H1 (cell line): ENCODE results near the gene LCN10. TPM values are rescaled to one million over a fixed set of nuclear protein-coding genes. Genes with fewer than 3 reads are reported as not detected.

Experiments used
- KDM1A ChIP-seq: fragments of 200-600, 300-600 bp; sonication (generic); IDR thresholded peaks from 2 replicates; pipeline ENCODE4 v1.7.1; 2016; ENCODE audit warnings: mild to moderate bottlenecking, low read length, borderline replicate concordance
- SIRT6 ChIP-seq: IDR thresholded peaks from one replicate; pipeline ENCODE4 v1.7.1; 2012; ENCODE audit warnings: low read length, inconsistent platforms
- polyA plus RNA-seq, 7 experiments: library from polyadenylated mRNA; depleted of rRNA in 3 of 7; stranded (reverse) in 5 of 7; unstranded in 2 of 7; fragments of >200 nt in 5 of 7; fragments of 200-250 nt in 2 of 7; gene quantifications; 1 replicate in 5 of 7; 2 replicates in 1 of 7; 4 replicates in 1 of 7; pipeline versions ENCODE4 v1.2.1 to v1.2.3, GENCODE V29; 2011 to 2013; ENCODE audit warnings: missing spikeins in 2 of 7, mixed read lengths in 2 of 7
- total RNA-seq: library from RNA; stranded (reverse); fragmentation: NEBNext Ultra II Directional; extraction: Animal tissue kit (Norgen Biotek cat#: 25700); gene quantifications from 2 replicates; pipeline ENCODE4 v1.2.1, GENCODE V29; 2021

The LCN10 gene
- total and polyA plus RNA-seq, 2 of the 8 experiments (the other 6 are each of a cell fraction or from before 2014, with no cell fraction given), result 2.6 to 2.8 TPM

DNA sequence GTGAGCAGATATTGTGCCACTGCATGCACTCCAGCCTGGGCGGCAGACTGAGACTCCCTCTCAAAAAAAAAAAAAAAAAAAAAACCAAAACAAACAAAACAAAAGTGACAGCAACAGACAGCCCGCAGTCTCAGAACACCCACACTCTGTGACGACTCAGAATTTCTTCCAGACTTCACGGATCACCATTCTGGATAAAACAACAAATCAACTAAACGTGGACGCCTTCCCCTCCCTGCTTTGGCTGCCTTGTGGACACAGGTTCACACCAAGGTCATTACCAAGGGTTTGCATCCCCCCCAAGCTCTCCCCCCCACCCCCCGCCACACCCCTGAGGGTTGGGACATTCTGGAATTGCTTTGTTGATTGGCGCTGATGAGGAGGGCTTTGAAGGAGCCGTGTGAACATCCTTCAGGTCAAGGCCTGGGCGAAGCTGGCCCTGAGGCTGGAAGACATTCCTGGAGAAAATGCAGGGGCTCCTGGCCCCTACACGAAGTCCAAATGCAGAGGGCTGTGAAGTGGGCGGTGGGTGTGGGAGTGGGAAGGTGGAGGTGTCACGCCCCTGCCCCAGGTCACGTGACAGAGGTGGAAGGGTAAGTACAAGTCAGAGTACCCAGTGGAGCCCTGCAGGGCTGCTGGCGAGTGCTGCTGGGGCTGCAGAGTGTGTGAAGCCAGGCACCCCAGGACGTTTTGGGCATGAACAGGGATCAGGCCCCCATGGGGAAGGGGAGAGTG lies 10.1 kb downstream of the LCN10 start (continued):
- no peak for TF ChIP-seq KDM1A
- TF ChIP-seq SIRT6, result no peak
- TF ChIP-seq, all 59 proteins: peak for 0
